Measurements from ENCODE around the gene SDK2. TPM values are rescaled to one million over a fixed set of nuclear protein-coding genes. Genes with fewer than 3 reads are reported as not detected.

The SDK2 gene
- total and polyA plus RNA-seq, 11 donors = 0.84 to 4.0 (median 2.6) TPM

- Histone ChIP-seq H3K4me3 (no peak overlapping the region), H3K27ac (no peak overlapping the region), H3K9me3 (no peaks in the 10 kb centered on the region), H3K27me3 (no peaks in the 10 kb centered on the region), H3K4me1 (peaks cover 4 to 17% (median 11%) of the 10 kb centered on the region in 12 donors), H3K36me3 (no peaks in the 10 kb centered on the region)
- ATAC-seq (no peak), DNase-seq (no peak)
- WGBS, 4 donors = 88 to 96% (median 89%) methylated on average over 7 of the region's 7 CpGs
- TF ChIP-seq POLR2A (IDR thresholded peaks at IDR 0.05) (no peak), CTCF (IDR thresholded peaks at IDR 0.05) (no peak)
- intact Hi-C loops (cut with DNase I) = no loop called here
Measured at GRCh38 chr17:73470316-73470826, 173.9 kb downstream of the SDK2 start.

GRCh38 chr17:73469311-73469710 lies 174.9 kb downstream of the SDK2 start:
- Histone ChIP-seq H3K9me3 (no peaks in the 10 kb centered on the region), H3K4me1 (peaks cover under 1 to 11% (median 7%) of the 10 kb centered on the region in 12 donors), H3K27ac (no peak overlapping the region), H3K36me3 (no peaks in the 10 kb centered on the region), H3K4me3 (no peak overlapping the region), H3K27me3 (no peaks in the 10 kb centered on the region)
- ATAC-seq (no peak), DNase-seq (no peak)
- TF ChIP-seq CTCF (IDR thresholded peaks at IDR 0.05) = no peak
- no peak for TF ChIP-seq POLR2A (IDR thresholded peaks at IDR 0.05)
- intact Hi-C loops (cut with DNase I) = loop anchor here in 1 of 10 donors (5.0 kb wide), 1 partner anchor 52 kb away; no protein-coding TSS in a partner anchor
- WGBS, 4 donors = 86 to 100% (median 92%) methylated on average over 1 to 4 of the region's 4 CpGs

- intact Hi-C loops (cut with DNase I) = loop anchor here in 1 of 10 donors (5.0 kb wide), 1 partner anchor 51 kb away; no protein-coding TSS in a partner anchor
- TF ChIP-seq POLR2A (IDR thresholded peaks at IDR 0.05) (no peak), CTCF (IDR thresholded peaks at IDR 0.05) (no peak)
- DNase-seq = no peak
- no peak overlapping the region for H3K27ac ChIP-seq
- 82 to 91% (median 83%) methylated on average over 5 of the region's 5 CpGs for WGBS, 4 donors
- H3K27me3 ChIP-seq = no peaks in the 10 kb centered on the region
- ATAC-seq = no peak
- H3K9me3 ChIP-seq = no peaks in the 10 kb centered on the region
- no peak overlapping the region for H3K4me3 ChIP-seq
- H3K36me3 ChIP-seq = no peaks in the 10 kb centered on the region
- peaks cover 0 to under 1% (median 0%) of the 10 kb centered on the region in 12 donors for H3K4me1 ChIP-seq
Measured at GRCh38 chr17:73468221-73468620, 176.0 kb downstream of the SDK2 start.

- ATAC-seq = no peak
- intact Hi-C loops (cut with DNase I) = loop anchor here in 1 of 10 donors (5.0 kb wide), 1 partner anchor 50 kb away; no protein-coding TSS in a partner anchor
- TF ChIP-seq POLR2A (IDR thresholded peaks at IDR 0.05) (no peak), CTCF (IDR thresholded peaks at IDR 0.05) (no peak)
- no peak for DNase-seq
- H3K9me3 ChIP-seq = no peaks in the 10 kb centered on the region
- no peaks in the 10 kb centered on the region for H3K4me1 ChIP-seq
- 68 to 87% (median 71%) methylated on average over 5 to 6 of the region's 6 CpGs for WGBS, 4 donors
- H3K27ac ChIP-seq = no peak overlapping the region
- no peak overlapping the region for H3K4me3 ChIP-seq
- H3K27me3 ChIP-seq = no peaks in the 10 kb centered on the region
- no peaks in the 10 kb centered on the region for H3K36me3 ChIP-seq
Measured at GRCh38 chr17:73467651-73468050, 176.6 kb downstream of the SDK2 start.
